BJ (cell line): Measurements from ENCODE around the gene SEBOX. TPM values are rescaled to one million over a fixed set of nuclear protein-coding genes. Genes with fewer than 3 reads are reported as not detected.

ENCODE experiments used
- CTCF ChIA-PET: fragments of 350-600 bp; formaldehyde crosslinking; extraction: SDS; loops from one replicate; lab custom pipeline; 2021; ENCODE audit warnings: antibody characterized with exemption, inconsistent platforms; lab: Yijun Ruan, JAX
- POLR2A ChIA-PET: fragments of 300-600 bp; sonication (Branson Sonifier 250); formaldehyde crosslinking; extraction: SDS; loops from one replicate; lab custom pipeline; 2021; ENCODE audit warnings: antibody characterized with exemption; lab: Charles Lee
- DNase-seq: peaks from one replicate; pipeline ENCODE4 v3.0.0-alpha.2; 2011; ENCODE audit warnings: low read depth
- H3K27me3 ChIP-seq: 2 replicates; pipeline ENCODE4 v1.6.0; 2011; ENCODE audit warnings: low read length; ENCODE audit not compliant: control insufficient read depth, insufficient read depth
- H3K36me3 ChIP-seq: 2 replicates; pipeline ENCODE4 v1.5.1; 2011; ENCODE audit warnings: low read length; ENCODE audit not compliant: control insufficient read depth, insufficient read depth
- H3K4me3 ChIP-seq: 2 replicates; pipeline ENCODE4 v1.5.1; 2011; ENCODE audit warnings: low read depth, mild to moderate bottlenecking, control low read depth, low read length
- CTCF ChIP-seq: IDR thresholded peaks from 2 replicates; pipeline ENCODE4 v1.5.1; 2011; ENCODE audit warnings: low read depth, mild to moderate bottlenecking, control low read depth, inconsistent platforms, low read length, moderate library complexity; ENCODE audit not compliant: insufficient read depth
- polyA plus RNA-seq: library from polyadenylated mRNA; depleted of rRNA; stranded (reverse); fragments of >200 nt; gene quantifications from 2 replicates; pipeline ENCODE4 v1.2.3, GENCODE V29; 2011

Gene SEBOX
- polyA plus RNA-seq, 1 experiment, result not detected

- CTCF ChIA-PET, result interaction anchor here (1.8 to 2.1 kb wide), 5 partner anchors 8 to 540 kb away, joined by 4 to 13 read pairs (median 10); partner anchors contain the start of genes IFT20 and TNFAIP1
Observed at GRCh38 chr17:28345419-28346198, 19.4 kb downstream of the SEBOX start.

GRCh38 chr17:28344435-28344901, 20.5 kb downstream of the SEBOX start:
- no peaks in the 10 kb centered on the region for H3K27me3 ChIP-seq
- CTCF ChIA-PET, result no interaction called here
- POLR2A ChIA-PET, result no interaction called here
- H3K36me3 ChIP-seq, result peaks cover 53% of the 10 kb centered on the region
- no peak for DNase-seq
- no peak overlapping the region for H3K4me3 ChIP-seq
- no peak for TF ChIP-seq CTCF

More at GRCh38 chr17:28345419-28346198, 19.4 kb downstream of the SEBOX start:
- Histone ChIP-seq H3K36me3 (peaks cover 50% of the 10 kb centered on the region), H3K27me3 (no peaks in the 10 kb centered on the region), H3K4me3 (no peak overlapping the region)
- POLR2A ChIA-PET, result interaction anchor here (0.6 to 0.9 kb wide), 3 partner anchors 10 to 24 kb away, joined by 3 to 4 read pairs (median 3); partner anchors contain the start of genes POLDIP2 and TNFAIP1
- TF ChIP-seq CTCF, result no peak
- DNase-seq, result no peak

- H3K4me3 ChIP-seq, result no peak overlapping the region
- no peak for DNase-seq
- ChIA-PET CTCF (interaction anchor here (1.1 kb wide), 1 partner anchor 92 kb away, joined by 3 read pairs; no protein-coding TSS in a partner anchor), POLR2A (no interaction called here)
- peaks cover 56% of the 10 kb centered on the region for H3K36me3 ChIP-seq
- TF ChIP-seq CTCF, result no peak
- H3K27me3 ChIP-seq, result no peaks in the 10 kb centered on the region
Observed at GRCh38 chr17:28344011-28344410, 21.0 kb downstream of the SEBOX start.

- no peak for DNase-seq
- ChIA-PET CTCF (interaction anchor here (0.5 to 1.1 kb wide), 2 partner anchors 92 to 1095 kb away, joined by 3 read pairs; no protein-coding TSS in a partner anchor), POLR2A (no interaction called here)
- Histone ChIP-seq H3K27me3 (no peaks in the 10 kb centered on the region), H3K36me3 (peaks cover 52% of the 10 kb centered on the region), H3K4me3 (no peak overlapping the region)
- no peak for TF ChIP-seq CTCF
Observed at GRCh38 chr17:28343491-28343932, 21.5 kb downstream of the SEBOX start.

GRCh38 chr17:28342313-28342712, 22.7 kb downstream of the SEBOX start:
- Histone ChIP-seq H3K36me3 (peaks cover 48% of the 10 kb centered on the region), H3K4me3 (no peak overlapping the region), H3K27me3 (no peaks in the 10 kb centered on the region)
- no peak for DNase-seq
- ChIA-PET CTCF (no interaction called here), POLR2A (no interaction called here)
- TF ChIP-seq CTCF, result no peak
